ENCODE results near the gene KIFC3.
A peak's percentile ranks its signal among the peaks of the same experiment; 100 is the strongest.
"Not testable (repeated sequence)": the region's sequence is repeated elsewhere in the genome, so short reads cannot be mapped to it uniquely, and the experiment has no call there.

The KIFC3 gene

GRCh38 chr16:57802341-57803133, at the start of gene KIFC3:
KIFC3 (minus strand) TSS chr16:57802491; CDS start chr16:57798243, 4,248 bp downstream.
- peak; percentile 55 for DNase-seq

- DNase-seq: no peak
These were observed 45.9 kb upstream of the KIFC3 start for GRCh38 chr16:57848181-57848580.

- DNase-seq: not testable (repeated sequence)
These were observed 44.6 kb upstream of the KIFC3 start for GRCh38 chr16:57846931-57847330.

GRCh38 chr16:57846078-57846697, 43.9 kb upstream of the KIFC3 start:
- no peak for DNase-seq

GRCh38 chr16:57845115-57845514, 42.8 kb upstream of the KIFC3 start:
- no peak for DNase-seq

- no peak for DNase-seq
These were observed 42.2 kb upstream of the KIFC3 start for GRCh38 chr16:57844416-57845030.

- DNase-seq: no peak
These were observed 41.1 kb upstream of the KIFC3 start for GRCh38 chr16:57843400-57843799.

- no peak for DNase-seq
These were observed 40.3 kb upstream of the KIFC3 start for GRCh38 chr16:57842601-57843000.

GRCh38 chr16:57840833-57841232, 38.5 kb upstream of the KIFC3 start:
- no peak for DNase-seq

GRCh38 chr16:57838161-57838560, 35.9 kb upstream of the KIFC3 start:
- no peak for DNase-seq

- DNase-seq: no peak
These were observed 35.2 kb upstream of the KIFC3 start for GRCh38 chr16:57837305-57838125.

- not testable (repeated sequence) for DNase-seq
These were observed 33.1 kb upstream of the KIFC3 start for GRCh38 chr16:57835439-57835838.

- no peak for DNase-seq
These were observed 32.6 kb upstream of the KIFC3 start for GRCh38 chr16:57834936-57835335.

GRCh38 chr16:57830890-57831484, 28.7 kb upstream of the KIFC3 start:
- DNase-seq: no peak

GRCh38 chr16:57829969-57830360, 27.7 kb upstream of the KIFC3 start:
- no peak for DNase-seq

- DNase-seq: no peak
These were observed 26.2 kb upstream of the KIFC3 start for GRCh38 chr16:57828272-57829161.

GRCh38 chr16:57826706-57827625, 24.7 kb upstream of the KIFC3 start:
- DNase-seq: no peak

GRCh38 chr16:57826052-57826451, 23.8 kb upstream of the KIFC3 start:
- no peak for DNase-seq

GRCh38 chr16:57825298-57826044, 23.2 kb upstream of the KIFC3 start:
- no peak for DNase-seq

- DNase-seq: no peak
These were observed 22.6 kb upstream of the KIFC3 start for GRCh38 chr16:57824888-57825287.

All from activated CD4-positive, CD25-positive, alpha-beta regulatory T cell treated with anti-CD3 and anti-CD28 coated beads, Interleukin-2, amount 50 U/mL, for 72 hours (primary cell).